Stimulated activated CD8-positive, alpha-beta memory T cell treated with anti-CD3 and anti-CD28 coated beads, Interleukin-4, amount 100 ng/mL, for 4 hours (primary cell): ENCODE results near the gene RBM8A.

Source experiments
- DNase-seq, 2 donors: peaks; one replicate each; pipeline ENCODE4 v3.0.0-alpha.2; 2020; ENCODE audit warnings: low read depth in 2 of 2, low spot score in 1 of 2

RBM8A gene

DNA sequence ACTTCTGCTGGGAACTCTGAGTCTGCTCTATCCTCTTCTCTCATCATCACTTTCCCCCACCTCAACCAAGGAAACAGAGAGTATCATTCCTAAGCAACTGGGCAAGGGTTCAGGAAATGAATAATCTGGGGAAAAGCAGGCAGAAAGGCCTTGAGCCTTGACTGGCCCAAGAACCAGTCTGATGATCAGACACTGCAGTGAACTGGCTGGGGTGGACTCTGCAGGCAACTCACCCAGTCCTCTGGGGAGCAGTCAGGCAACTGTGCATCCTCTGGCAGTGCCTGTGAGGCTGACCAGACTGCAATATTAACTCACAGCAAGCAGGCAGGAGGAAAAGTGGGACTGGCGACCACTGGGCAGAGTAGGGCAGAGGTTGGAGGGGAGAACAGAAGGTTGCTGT lies 42.6 kb downstream of the RBM8A start:
- DNase-seq = no peak

DNA sequence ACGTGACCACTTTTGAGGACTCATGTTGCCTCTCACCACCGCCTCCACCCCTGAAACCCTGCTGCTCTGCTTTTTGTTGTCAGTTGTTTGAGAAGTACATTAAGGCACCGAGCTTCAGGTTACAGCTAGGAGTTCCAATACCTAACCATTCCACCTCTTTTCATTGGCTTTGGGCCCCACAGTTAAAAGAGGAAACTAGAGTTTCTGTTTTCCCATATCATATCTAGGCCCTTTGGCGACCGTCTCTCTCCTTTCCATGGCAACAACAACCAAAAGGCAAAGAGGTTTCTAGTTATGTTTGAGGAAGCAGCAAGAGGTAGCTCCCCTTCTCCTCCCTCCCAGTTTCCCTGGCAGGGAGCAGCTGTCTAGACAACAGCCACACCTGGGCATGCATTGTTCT lies 47.5 kb downstream of the RBM8A start:
- DNase-seq = no peak

DNA sequence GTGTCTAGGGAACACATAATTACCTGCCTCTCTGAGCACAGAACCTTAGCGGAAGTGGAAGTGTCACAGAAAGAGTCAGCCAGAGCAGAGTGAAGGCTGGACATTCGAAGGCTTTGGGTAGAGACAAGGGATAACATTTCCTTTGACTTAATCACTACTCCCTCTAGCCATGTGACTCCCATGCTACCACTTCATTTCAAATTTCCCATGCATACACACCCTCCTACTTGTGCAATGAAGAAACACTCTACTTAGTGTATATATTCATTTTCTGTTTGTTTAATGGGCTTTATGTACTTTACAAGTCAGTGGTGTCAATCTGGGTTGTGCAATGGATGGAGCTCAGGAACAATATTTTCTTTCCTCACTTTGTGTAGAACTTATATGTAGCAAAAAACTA lies 48.6 kb downstream of the RBM8A start:
- DNase-seq = no peak

DNA sequence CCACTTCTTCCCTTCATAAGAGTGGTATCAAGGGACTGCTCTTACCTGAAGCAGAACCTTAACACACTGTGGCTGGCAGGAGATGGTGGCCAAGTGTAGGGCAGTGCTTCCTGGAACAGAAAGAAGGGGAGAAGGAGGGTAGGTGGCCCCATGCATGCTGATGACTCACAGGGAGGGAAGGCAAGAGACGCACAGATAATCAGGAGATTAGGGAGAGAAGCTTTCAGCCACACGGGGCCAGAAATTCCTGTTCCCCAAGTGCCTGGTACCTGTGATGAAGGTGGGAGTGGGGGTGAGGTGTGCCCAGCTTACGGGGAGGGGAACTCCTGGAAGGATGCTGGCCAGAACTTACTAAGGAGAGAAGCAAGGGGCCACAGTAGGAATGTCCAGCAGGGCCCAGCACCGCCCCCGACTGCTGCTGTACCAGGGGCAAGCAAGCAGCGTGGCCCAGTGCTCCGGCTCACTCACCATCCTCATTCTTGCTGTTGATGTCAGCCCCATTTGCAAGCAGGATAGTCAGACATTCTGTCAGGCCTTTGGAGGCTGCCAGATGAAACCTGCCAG lies 49.3 kb downstream of the RBM8A start:
- no peak for DNase-seq

DNA sequence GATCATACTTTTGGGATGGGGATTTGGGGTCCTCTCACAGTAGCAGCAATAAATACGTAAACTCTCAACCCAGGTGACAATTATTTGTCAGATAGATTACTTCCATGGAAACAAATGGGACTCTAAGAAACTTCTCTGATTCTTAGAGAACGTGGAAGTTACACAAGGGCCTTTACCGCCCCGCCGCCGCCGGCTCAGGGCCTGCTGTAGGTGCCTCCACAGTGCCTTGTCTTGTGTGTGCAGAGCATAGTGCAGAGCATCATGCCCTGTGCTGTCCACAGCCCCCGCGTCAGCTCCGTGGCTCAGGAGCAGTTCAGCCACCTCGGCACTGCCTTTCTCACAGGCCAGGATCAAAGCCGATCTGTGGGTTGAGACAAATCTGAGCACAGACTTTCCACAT lies 52.6 kb downstream of the RBM8A start:
- no peak for DNase-seq

DNA sequence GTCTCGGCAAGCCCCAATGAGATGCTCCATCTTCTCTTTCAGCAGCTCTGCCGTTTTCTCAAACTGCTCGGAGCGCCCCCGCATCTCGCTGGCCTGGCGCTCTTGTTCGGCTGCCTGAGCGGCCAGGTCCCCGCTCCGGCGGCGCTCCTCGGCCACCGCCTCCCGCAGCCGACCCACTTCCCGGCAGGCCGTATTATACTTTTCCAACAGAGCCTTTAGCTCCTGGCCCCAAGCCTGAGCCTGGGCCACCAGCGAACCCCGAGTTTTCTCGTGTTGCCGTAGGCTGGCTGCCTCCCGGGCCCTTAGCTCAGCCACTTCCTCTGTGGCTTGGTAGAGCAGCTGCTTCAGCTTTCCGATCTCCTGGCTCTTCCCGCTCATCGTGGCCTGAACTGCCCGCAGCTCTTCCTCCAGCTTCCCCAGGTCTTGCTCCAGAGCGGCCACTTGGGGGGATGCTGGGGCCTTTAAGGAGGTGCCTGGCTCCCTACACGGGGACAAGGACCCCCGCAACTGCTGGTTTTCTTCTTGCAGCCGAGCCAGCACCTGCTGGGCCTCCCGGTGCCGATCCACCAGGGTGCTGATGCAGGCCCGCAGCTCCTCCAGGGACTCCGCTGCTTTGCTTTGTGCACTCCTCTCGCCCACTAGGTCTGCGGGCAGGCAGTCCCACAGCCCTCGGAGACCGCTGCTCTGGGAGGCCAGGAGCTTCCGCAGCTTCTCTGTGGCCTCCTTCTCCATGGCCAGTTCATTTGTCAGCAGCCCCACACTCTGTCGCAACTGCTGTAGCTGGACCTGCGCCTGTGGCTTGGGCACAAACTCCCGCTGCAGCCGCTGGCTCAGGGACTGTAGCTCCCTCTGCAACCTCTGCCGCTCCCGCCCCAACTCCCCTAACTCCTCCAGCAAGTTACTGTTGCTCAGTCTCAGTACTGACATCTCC lies 55.0 kb downstream of the RBM8A start:
- no peak for DNase-seq
